Measurements from ENCODE around the gene STX8.

The STX8 gene

GRCh38 chr17:9232155-9232475 is 343.5 kb downstream of the STX8 start:
- H3K9me3 ChIP-seq (ENCODE audit: control insufficient read depth, insufficient read depth, low read depth, low read length) = no peaks in the 10 kb centered on the region
- H3K36me3 ChIP-seq (ENCODE audit: control insufficient read depth, insufficient read depth, low read length) = no peaks in the 10 kb centered on the region
- H3K9ac ChIP-seq (ENCODE audit: low read length) = no peak overlapping the region
- peaks cover 8% of the 10 kb centered on the region; the same call in 1 of the 2 replicates for H3K27me3 ChIP-seq (ENCODE audit: control insufficient read depth, insufficient read depth, low read length)
- H3K27ac ChIP-seq (ENCODE audit: low read depth, low read length) = no peak overlapping the region
- H3K4me1 ChIP-seq (ENCODE audit: control insufficient read depth, insufficient read depth, low read length) = peaks cover 5% of the 10 kb centered on the region; the same call in 1 of the 2 replicates
- H3K4me3 ChIP-seq (ENCODE audit: low read depth, low read length) = no peak overlapping the region

GRCh38 chr17:9231449-9232154 is 344.0 kb downstream of the STX8 start:
- no peak overlapping the region for H3K9ac ChIP-seq (ENCODE audit: low read length)
- H3K9me3 ChIP-seq (ENCODE audit: control insufficient read depth, insufficient read depth, low read depth, low read length) = no peaks in the 10 kb centered on the region
- peaks cover 6% of the 10 kb centered on the region; the same call in 1 of the 2 replicates for H3K4me1 ChIP-seq (ENCODE audit: control insufficient read depth, insufficient read depth, low read length)
- H3K27me3 ChIP-seq (ENCODE audit: control insufficient read depth, insufficient read depth, low read length) = peaks cover 8% of the 10 kb centered on the region; the same call in 1 of the 2 replicates
- no peak overlapping the region for H3K4me3 ChIP-seq (ENCODE audit: low read depth, low read length)
- H3K27ac ChIP-seq (ENCODE audit: low read depth, low read length) = no peak overlapping the region
- no peaks in the 10 kb centered on the region for H3K36me3 ChIP-seq (ENCODE audit: control insufficient read depth, insufficient read depth, low read length)

DNA sequence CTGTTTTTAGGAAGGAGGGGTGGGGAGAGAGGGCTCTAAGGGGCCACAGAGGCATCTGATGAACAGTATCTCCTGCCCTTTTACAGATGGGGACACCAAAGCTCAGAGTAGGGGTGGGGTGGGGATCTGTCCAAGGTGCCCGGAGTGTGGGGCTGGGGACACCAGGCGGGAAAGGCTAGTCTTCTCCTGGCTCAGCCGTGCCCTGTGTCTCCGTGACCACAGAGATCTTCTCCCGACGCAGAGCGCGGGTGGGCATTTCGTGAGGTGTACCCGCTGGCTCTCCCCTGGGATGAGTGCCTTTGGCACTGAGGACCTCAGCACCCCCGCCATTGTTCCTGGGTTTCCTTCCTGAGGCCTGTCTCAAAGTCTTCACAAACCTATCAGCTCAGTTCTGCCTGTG is 344.8 kb downstream of the STX8 start:
- H3K9ac ChIP-seq (ENCODE audit: low read length) = no peak overlapping the region
- H3K27me3 ChIP-seq (ENCODE audit: control insufficient read depth, insufficient read depth, low read length) = peaks cover 8% of the 10 kb centered on the region; the same call in 1 of the 2 replicates
- H3K36me3 ChIP-seq (ENCODE audit: control insufficient read depth, insufficient read depth, low read length) = no peaks in the 10 kb centered on the region
- H3K4me3 ChIP-seq (ENCODE audit: low read depth, low read length) = no peak overlapping the region
- peaks cover 8% of the 10 kb centered on the region; the same call in 1 of the 2 replicates for H3K4me1 ChIP-seq (ENCODE audit: control insufficient read depth, insufficient read depth, low read length)
- no peak overlapping the region for H3K27ac ChIP-seq (ENCODE audit: low read depth, low read length)
- no peaks in the 10 kb centered on the region for H3K9me3 ChIP-seq (ENCODE audit: control insufficient read depth, insufficient read depth, low read depth, low read length)

- H3K27me3 ChIP-seq (ENCODE audit: control insufficient read depth, insufficient read depth, low read length) = peaks cover 8% of the 10 kb centered on the region; the same call in 1 of the 2 replicates
- H3K9me3 ChIP-seq (ENCODE audit: control insufficient read depth, insufficient read depth, low read depth, low read length) = no peaks in the 10 kb centered on the region
These were observed 345.3 kb downstream of the STX8 start for GRCh38 chr17:9230346-9230745.

GRCh38 chr17:9229826-9230201 is 345.8 kb downstream of the STX8 start:
- H3K27ac ChIP-seq (ENCODE audit: low read depth, low read length) = no peak overlapping the region
- H3K27me3 ChIP-seq (ENCODE audit: control insufficient read depth, insufficient read depth, low read length) = peaks cover 8% of the 10 kb centered on the region; the same call in 1 of the 2 replicates
- H3K9me3 ChIP-seq (ENCODE audit: control insufficient read depth, insufficient read depth, low read depth, low read length) = no peaks in the 10 kb centered on the region
- no peaks in the 10 kb centered on the region for H3K36me3 ChIP-seq (ENCODE audit: control insufficient read depth, insufficient read depth, low read length)
- peaks cover 12% of the 10 kb centered on the region for H3K4me1 ChIP-seq (ENCODE audit: control insufficient read depth, insufficient read depth, low read length)
- no peak overlapping the region for H3K9ac ChIP-seq (ENCODE audit: low read length)
- H3K4me3 ChIP-seq (ENCODE audit: low read depth, low read length) = no peak overlapping the region

More at GRCh38 chr17:9230346-9230745, 345.3 kb downstream of the STX8 start:
- H3K36me3 ChIP-seq (ENCODE audit: control insufficient read depth, insufficient read depth, low read length) = no peaks in the 10 kb centered on the region
- H3K27ac ChIP-seq (ENCODE audit: low read depth, low read length) = no peak overlapping the region
- H3K9ac ChIP-seq (ENCODE audit: low read length) = no peak overlapping the region
- H3K4me3 ChIP-seq (ENCODE audit: low read depth, low read length) = no peak overlapping the region
- H3K4me1 ChIP-seq (ENCODE audit: control insufficient read depth, insufficient read depth, low read length) = peaks cover 10% of the 10 kb centered on the region

GRCh38 chr17:9229160-9229825 is 346.3 kb downstream of the STX8 start:
- no peaks in the 10 kb centered on the region for H3K9me3 ChIP-seq (ENCODE audit: control insufficient read depth, insufficient read depth, low read depth, low read length)
- H3K36me3 ChIP-seq (ENCODE audit: control insufficient read depth, insufficient read depth, low read length) = no peaks in the 10 kb centered on the region
- H3K4me1 ChIP-seq (ENCODE audit: control insufficient read depth, insufficient read depth, low read length) = peaks cover 12% of the 10 kb centered on the region
- no peak overlapping the region for H3K9ac ChIP-seq (ENCODE audit: low read length)
- no peak overlapping the region for H3K4me3 ChIP-seq (ENCODE audit: low read depth, low read length)
- no peak overlapping the region for H3K27ac ChIP-seq (ENCODE audit: low read depth, low read length)
- peaks cover 8% of the 10 kb centered on the region; the same call in 1 of the 2 replicates for H3K27me3 ChIP-seq (ENCODE audit: control insufficient read depth, insufficient read depth, low read length)

DNA sequence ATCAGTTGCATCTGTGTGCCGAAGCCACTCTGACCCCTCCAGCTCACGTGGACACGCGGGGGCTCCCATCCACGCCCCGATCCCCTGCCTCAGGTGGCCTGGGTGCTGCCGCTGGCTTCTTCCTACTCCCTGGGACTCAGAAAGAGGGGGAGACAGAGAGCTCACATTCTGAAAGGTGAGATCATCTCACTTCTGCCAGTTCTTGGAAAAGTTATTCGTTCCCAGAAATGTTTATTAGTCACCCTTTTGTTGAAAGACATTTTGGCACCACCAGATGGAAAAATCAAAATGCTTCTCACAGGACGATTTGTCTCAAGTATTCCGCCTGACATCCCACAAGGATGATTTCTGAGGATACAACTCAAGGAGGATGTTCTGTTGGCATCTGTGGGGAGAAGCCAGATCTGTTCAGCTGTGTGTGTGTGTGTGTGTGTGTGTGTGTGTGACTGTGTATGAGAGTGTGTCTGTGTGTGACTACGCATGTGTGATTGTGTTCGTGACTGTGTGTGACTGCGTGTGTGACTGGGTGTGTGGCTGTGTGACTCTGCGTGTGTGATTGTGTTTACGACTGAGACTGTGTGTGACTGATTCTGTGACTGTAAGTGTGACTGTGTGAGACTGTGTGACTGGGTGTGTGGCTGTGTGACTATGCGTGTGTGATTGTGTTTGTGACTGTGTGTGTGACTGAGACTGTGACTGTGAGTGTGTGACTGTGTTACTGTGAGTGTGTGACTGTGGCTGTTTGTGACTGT is 347.0 kb downstream of the STX8 start:
- Histone ChIP-seq H3K36me3 (ENCODE audit: control insufficient read depth, insufficient read depth, low read length) (no peaks in the 10 kb centered on the region), H3K9ac (ENCODE audit: low read length) (no peak overlapping the region), H3K27me3 (ENCODE audit: control insufficient read depth, insufficient read depth, low read length) (peaks cover 8% of the 10 kb centered on the region; the same call in 1 of the 2 replicates), H3K4me3 (ENCODE audit: low read depth, low read length) (no peak overlapping the region), H3K9me3 (ENCODE audit: control insufficient read depth, insufficient read depth, low read depth, low read length) (no peaks in the 10 kb centered on the region), H3K4me1 (ENCODE audit: control insufficient read depth, insufficient read depth, low read length) (peaks cover 12% of the 10 kb centered on the region), H3K27ac (ENCODE audit: low read depth, low read length) (no peak overlapping the region)

- Histone ChIP-seq H3K36me3 (ENCODE audit: control insufficient read depth, insufficient read depth, low read length) (no peaks in the 10 kb centered on the region), H3K4me1 (ENCODE audit: control insufficient read depth, insufficient read depth, low read length) (peaks cover 12% of the 10 kb centered on the region), H3K27ac (ENCODE audit: low read depth, low read length) (no peak overlapping the region), H3K9me3 (ENCODE audit: control insufficient read depth, insufficient read depth, low read depth, low read length) (no peaks in the 10 kb centered on the region), H3K9ac (ENCODE audit: low read length) (no peak overlapping the region), H3K4me3 (ENCODE audit: low read depth, low read length) (no peak overlapping the region), H3K27me3 (ENCODE audit: control insufficient read depth, insufficient read depth, low read length) (peaks cover 8% of the 10 kb centered on the region; the same call in 1 of the 2 replicates)
These were observed 347.7 kb downstream of the STX8 start for GRCh38 chr17:9227819-9228407.

GRCh38 chr17:9226794-9227135 is 348.9 kb downstream of the STX8 start:
- Histone ChIP-seq H3K4me1 (ENCODE audit: control insufficient read depth, insufficient read depth, low read length) (peaks cover 9% of the 10 kb centered on the region), H3K27me3 (ENCODE audit: control insufficient read depth, insufficient read depth, low read length) (peaks cover 8% of the 10 kb centered on the region; the same call in 1 of the 2 replicates)

GRCh38 chr17:9226130-9226793 is 349.4 kb downstream of the STX8 start:
- no peak overlapping the region for H3K4me3 ChIP-seq (ENCODE audit: low read depth, low read length)
- no peak overlapping the region for H3K27ac ChIP-seq (ENCODE audit: low read depth, low read length)
- H3K27me3 ChIP-seq (ENCODE audit: control insufficient read depth, insufficient read depth, low read length) = peaks cover 8% of the 10 kb centered on the region; the same call in 1 of the 2 replicates
- H3K4me1 ChIP-seq (ENCODE audit: control insufficient read depth, insufficient read depth, low read length) = peaks cover 12% of the 10 kb centered on the region
- H3K9me3 ChIP-seq (ENCODE audit: control insufficient read depth, insufficient read depth, low read depth, low read length) = no peaks in the 10 kb centered on the region
- H3K36me3 ChIP-seq (ENCODE audit: control insufficient read depth, insufficient read depth, low read length) = no peaks in the 10 kb centered on the region
- H3K9ac ChIP-seq (ENCODE audit: low read length) = no peak overlapping the region

More at GRCh38 chr17:9226794-9227135, 348.9 kb downstream of the STX8 start:
- no peak overlapping the region for H3K4me3 ChIP-seq (ENCODE audit: low read depth, low read length)
- no peaks in the 10 kb centered on the region for H3K36me3 ChIP-seq (ENCODE audit: control insufficient read depth, insufficient read depth, low read length)
- no peaks in the 10 kb centered on the region for H3K9me3 ChIP-seq (ENCODE audit: control insufficient read depth, insufficient read depth, low read depth, low read length)
- H3K9ac ChIP-seq (ENCODE audit: low read length) = no peak overlapping the region
- no peak overlapping the region for H3K27ac ChIP-seq (ENCODE audit: low read depth, low read length)

Data from HUES6 (cell line).